Measurements from ENCODE around the gene GASK1A.

GASK1A gene

DNA sequence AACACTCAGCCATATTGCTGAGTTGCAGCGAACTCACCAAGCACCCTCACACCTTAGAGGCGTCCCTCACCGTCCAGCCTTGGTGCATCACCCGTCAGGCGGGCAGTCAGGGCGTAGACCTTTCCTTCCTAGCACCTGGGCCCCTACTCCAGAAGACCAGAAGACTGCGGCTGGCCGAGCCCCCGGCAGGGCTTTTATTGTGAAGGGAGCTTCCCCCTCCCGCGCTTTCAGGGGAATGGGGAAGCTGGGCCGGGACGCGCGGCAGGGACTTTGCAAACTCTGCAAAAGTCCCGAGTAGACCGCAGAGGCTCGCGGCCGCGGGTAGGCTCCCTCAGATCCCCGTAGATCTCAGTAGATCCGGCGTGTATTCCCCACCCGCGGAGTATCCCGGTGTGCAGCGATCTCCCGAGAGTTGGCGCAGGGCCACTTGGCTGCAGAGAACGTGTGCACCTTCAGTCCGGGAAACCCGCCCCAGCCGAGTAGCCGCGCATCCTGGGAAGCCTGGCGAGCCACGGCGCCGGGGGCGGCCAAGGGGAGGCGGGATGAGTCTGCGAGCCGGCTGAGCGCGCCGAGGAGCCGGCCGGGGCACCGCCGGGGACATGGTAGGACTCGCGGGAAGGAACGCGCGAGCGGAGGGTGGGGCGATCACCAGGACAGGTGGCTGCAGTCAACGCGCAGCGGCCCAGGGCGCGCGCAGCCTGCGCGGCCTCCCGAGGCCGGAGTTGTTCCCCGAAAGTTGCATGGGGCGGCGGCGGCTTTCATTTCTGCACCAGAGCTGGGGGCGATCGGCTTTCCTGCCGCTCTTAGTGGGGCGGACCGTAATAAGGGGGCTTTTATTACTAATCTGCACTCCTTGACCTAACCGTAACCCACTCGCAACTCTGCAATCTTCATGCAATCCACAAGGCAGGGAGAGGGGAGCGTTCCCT is at the start of gene GASK1A:
TSS of gene GASK1A (plus strand) at position 268 of the 929 bp plus-strand sequence. CDS start at position 600, 332 bp downstream.
- H3K9ac ChIP-seq (ENCODE audit: low read length) = peak within 1 kb of the TSS; percentile 72
- H3K36me3 ChIP-seq (ENCODE audit: control insufficient read depth, insufficient read depth, low read length, severe bottlenecking) = no peaks in the 10 kb centered on the region
- H3K4me3 ChIP-seq (ENCODE audit: low read length) = peak within 1 kb of the TSS; percentile 83
- DNase-seq (ENCODE audit: low read depth) = peak; percentile 39
- peaks cover 20% of the 10 kb centered on the region for H3K4me1 ChIP-seq (ENCODE audit: control insufficient read depth, insufficient read depth, low read length)
- H3K9me3 ChIP-seq (ENCODE audit: control insufficient read depth, low read length) = peaks cover 10% of the 10 kb centered on the region
- H3K27me3 ChIP-seq (replicated peaks; ENCODE audit: control insufficient read depth, insufficient read depth, low read length) = peaks cover 12% of the 10 kb centered on the region

DNA sequence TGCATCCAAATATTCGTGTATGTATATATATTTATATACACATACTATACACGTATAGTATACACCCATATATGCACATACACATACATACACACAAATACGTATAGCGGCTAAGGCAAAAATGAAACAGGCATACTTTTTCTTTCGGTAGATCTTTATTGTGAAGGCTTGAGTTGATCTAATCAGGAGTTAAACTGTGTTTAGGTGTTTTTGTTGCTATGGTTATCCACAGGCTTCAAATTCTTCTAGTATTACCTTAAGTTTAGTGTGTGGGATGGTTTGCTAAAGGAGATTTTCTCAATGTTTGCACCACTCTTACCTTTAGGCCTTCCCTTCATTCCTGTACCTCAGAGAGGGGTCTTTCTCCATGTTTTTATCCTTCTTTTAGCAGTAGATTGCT is 45.0 kb upstream of the GASK1A start:
- no peaks in the 10 kb centered on the region for H3K4me1 ChIP-seq (ENCODE audit: control insufficient read depth, insufficient read depth, low read length)
- no peak for DNase-seq (ENCODE audit: low read depth)
- H3K36me3 ChIP-seq (ENCODE audit: control insufficient read depth, insufficient read depth, low read length, severe bottlenecking) = no peaks in the 10 kb centered on the region
- H3K27me3 ChIP-seq (replicated peaks; ENCODE audit: control insufficient read depth, insufficient read depth, low read length) = no peaks in the 10 kb centered on the region
- H3K9ac ChIP-seq (ENCODE audit: low read length) = no peak overlapping the region
- no peaks in the 10 kb centered on the region for H3K9me3 ChIP-seq (ENCODE audit: control insufficient read depth, low read length)
- no peak overlapping the region for H3K4me3 ChIP-seq (ENCODE audit: low read length)

DNA sequence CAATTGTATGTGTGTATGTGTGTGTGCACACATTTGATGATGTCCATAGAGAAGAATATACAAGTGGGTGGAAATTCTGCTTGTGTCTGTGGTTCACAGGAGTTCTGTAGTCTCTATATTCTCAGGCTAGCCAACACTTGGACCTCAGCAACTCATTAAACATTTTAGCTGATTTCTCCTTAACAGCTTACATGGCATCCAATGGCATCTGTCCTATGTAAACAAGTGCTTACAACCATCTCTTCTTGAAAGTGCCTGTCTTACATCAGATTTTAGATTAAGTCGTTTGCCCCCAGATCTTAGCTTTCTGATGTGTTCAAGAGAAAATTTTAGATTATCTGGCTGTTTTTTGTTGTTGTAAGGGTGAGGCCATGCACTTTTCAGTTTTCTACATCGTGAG is 44.2 kb upstream of the GASK1A start:
- Histone ChIP-seq H3K9me3 (ENCODE audit: control insufficient read depth, low read length) (no peaks in the 10 kb centered on the region), H3K27me3 (replicated peaks; ENCODE audit: control insufficient read depth, insufficient read depth, low read length) (no peaks in the 10 kb centered on the region), H3K36me3 (ENCODE audit: control insufficient read depth, insufficient read depth, low read length, severe bottlenecking) (no peaks in the 10 kb centered on the region), H3K4me1 (ENCODE audit: control insufficient read depth, insufficient read depth, low read length) (no peaks in the 10 kb centered on the region), H3K4me3 (ENCODE audit: low read length) (no peak overlapping the region), H3K9ac (ENCODE audit: low read length) (no peak overlapping the region)
- no peak for DNase-seq (ENCODE audit: low read depth)

DNA sequence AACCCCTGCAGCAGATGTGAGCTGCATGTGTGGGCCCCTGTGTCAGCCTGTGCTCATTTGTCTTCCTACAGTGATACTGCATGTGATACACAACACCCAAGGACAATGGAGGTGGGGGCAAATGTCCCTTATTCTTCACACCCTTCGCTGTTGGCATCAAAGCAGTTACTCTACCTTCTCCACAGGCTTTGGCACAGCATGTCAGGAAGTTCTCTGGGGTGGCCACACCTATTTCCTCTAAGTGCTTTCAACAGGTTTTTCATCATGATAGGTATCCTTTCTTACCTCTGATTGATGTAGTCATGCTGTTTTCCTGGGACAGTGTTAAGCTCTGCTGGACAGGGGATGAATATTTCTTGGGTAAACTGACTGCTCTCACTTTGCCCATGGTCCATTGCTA is 43.6 kb upstream of the GASK1A start:
- Histone ChIP-seq H3K4me3 (ENCODE audit: low read length) (peak overlapping the region; percentile 80), H3K36me3 (ENCODE audit: control insufficient read depth, insufficient read depth, low read length, severe bottlenecking) (no peaks in the 10 kb centered on the region), H3K4me1 (ENCODE audit: control insufficient read depth, insufficient read depth, low read length) (no peaks in the 10 kb centered on the region), H3K9me3 (ENCODE audit: control insufficient read depth, low read length) (no peaks in the 10 kb centered on the region), H3K27me3 (replicated peaks; ENCODE audit: control insufficient read depth, insufficient read depth, low read length) (no peaks in the 10 kb centered on the region), H3K9ac (ENCODE audit: low read length) (no peak overlapping the region)
- DNase-seq (ENCODE audit: low read depth) = no peak

DNA sequence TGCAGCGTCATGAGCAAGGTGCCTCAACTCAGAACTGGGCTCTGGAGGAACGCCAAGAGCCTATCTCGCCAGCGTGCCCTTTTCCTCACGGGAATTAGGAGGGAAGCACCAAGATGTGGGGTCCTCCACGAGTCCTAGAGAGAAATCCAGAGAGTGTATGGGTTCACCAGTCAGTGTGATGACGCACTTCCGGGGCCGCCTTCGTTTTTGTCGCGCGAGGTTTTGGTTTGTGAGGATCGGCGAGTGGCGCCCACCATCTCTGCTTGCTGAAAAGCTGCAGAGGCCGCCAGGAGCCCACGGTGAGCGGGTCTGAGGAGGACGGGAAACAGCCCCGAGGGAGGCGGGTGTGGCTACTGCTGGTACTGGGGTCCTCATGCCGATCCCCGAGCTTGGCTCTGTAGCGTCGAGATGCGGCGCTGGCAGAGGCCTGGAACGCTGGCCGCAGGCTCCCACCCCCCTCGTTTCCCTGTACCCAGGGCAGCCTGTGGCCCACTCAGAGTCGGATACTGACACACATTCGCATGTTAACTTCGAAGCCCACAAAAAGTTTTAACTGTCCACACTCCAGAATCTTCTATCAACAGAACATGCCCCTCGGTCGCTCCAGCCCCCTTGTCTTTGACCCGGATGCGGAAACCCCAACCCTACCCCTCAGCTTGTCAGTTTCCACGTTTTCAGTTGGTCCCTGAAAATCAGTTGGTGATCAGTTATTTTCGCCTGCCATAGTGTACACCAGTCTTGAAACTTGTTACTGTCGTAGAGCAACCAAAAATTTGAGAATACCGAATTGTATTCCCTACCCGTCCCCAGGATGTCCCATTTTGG is 42.7 kb upstream of the GASK1A start:
- Histone ChIP-seq H3K27me3 (replicated peaks; ENCODE audit: control insufficient read depth, insufficient read depth, low read length) (no peaks in the 10 kb centered on the region), H3K9ac (ENCODE audit: low read length) (peak overlapping the region; percentile 57), H3K36me3 (ENCODE audit: control insufficient read depth, insufficient read depth, low read length, severe bottlenecking) (peaks cover 6% of the 10 kb centered on the region), H3K9me3 (ENCODE audit: control insufficient read depth, low read length) (no peaks in the 10 kb centered on the region), H3K4me3 (ENCODE audit: low read length) (peak overlapping the region; percentile 80), H3K4me1 (ENCODE audit: control insufficient read depth, insufficient read depth, low read length) (no peaks in the 10 kb centered on the region)
- DNase-seq (ENCODE audit: low read depth) = no peak

DNA sequence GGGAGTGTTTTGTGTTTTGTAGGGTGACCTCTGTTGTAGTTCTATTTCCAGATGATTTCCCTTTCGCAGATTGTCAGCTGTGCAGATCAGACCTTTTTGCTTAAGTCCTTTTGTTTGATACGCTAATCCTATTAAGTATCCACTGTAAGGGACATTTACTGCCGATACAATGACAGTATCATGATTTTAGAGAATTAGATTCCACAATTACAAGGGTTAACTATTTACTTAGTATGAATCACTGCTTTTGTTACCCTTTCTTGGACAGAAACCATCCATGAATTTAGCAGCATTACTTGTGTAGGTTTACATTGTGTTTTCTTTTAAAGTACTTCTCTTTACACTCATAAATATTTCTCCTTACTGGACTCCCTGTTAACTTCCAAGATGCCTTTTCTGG is 41.8 kb upstream of the GASK1A start:
- H3K4me3 ChIP-seq (ENCODE audit: low read length) = no peak overlapping the region
- H3K9ac ChIP-seq (ENCODE audit: low read length) = no peak overlapping the region
- DNase-seq (ENCODE audit: low read depth) = no peak
- H3K36me3 ChIP-seq (ENCODE audit: control insufficient read depth, insufficient read depth, low read length, severe bottlenecking) = peaks cover 9% of the 10 kb centered on the region
- no peaks in the 10 kb centered on the region for H3K4me1 ChIP-seq (ENCODE audit: control insufficient read depth, insufficient read depth, low read length)
- no peaks in the 10 kb centered on the region for H3K9me3 ChIP-seq (ENCODE audit: control insufficient read depth, low read length)
- no peaks in the 10 kb centered on the region for H3K27me3 ChIP-seq (replicated peaks; ENCODE audit: control insufficient read depth, insufficient read depth, low read length)

DNA sequence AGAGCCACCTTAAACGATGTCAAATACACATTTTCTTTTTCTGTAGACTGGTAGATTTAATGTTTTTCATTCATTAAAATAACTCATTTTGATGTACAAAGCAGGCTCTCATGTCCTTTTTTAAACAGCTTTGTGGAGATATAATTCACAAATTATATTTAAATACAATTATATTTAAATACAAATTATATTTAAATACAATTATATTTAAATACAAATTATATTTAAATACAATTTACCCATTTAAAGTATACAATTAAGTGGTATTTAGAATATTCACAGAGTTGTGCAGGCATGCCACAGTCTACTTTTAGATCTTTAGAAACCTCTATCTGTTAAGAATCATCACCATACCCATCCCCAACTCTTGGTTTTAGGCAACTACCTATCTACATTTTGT is 36.4 kb upstream of the GASK1A start:
- no peak for DNase-seq (ENCODE audit: low read depth)
- Histone ChIP-seq H3K9me3 (ENCODE audit: control insufficient read depth, low read length) (no peaks in the 10 kb centered on the region), H3K9ac (ENCODE audit: low read length) (no peak overlapping the region), H3K4me1 (ENCODE audit: control insufficient read depth, insufficient read depth, low read length) (no peaks in the 10 kb centered on the region), H3K36me3 (ENCODE audit: control insufficient read depth, insufficient read depth, low read length, severe bottlenecking) (peaks cover 13% of the 10 kb centered on the region), H3K4me3 (ENCODE audit: low read length) (no peak overlapping the region), H3K27me3 (replicated peaks; ENCODE audit: control insufficient read depth, insufficient read depth, low read length) (no peaks in the 10 kb centered on the region)

DNA sequence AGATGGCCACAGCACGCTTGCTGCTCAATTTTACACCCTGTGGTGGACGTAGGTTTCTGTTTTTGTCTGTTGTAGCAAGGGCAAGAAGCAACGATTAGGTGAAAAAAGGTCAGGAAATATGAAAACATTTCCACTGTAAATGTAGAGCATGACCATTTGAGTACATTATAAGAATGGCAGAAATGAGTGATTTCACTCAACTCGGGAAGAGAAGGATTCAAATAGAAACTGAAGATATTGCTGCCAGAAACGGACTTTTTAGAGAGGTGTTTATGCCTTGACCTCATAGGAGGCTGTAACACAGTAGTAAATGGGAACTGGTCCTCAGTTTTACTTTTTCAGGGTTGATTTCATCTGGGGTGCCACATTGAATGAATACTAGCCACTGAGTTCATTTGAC is 33.1 kb upstream of the GASK1A start:
- Histone ChIP-seq H3K27me3 (replicated peaks; ENCODE audit: control insufficient read depth, insufficient read depth, low read length) (no peaks in the 10 kb centered on the region), H3K4me3 (ENCODE audit: low read length) (no peak overlapping the region), H3K36me3 (ENCODE audit: control insufficient read depth, insufficient read depth, low read length, severe bottlenecking) (peaks cover 10% of the 10 kb centered on the region), H3K4me1 (ENCODE audit: control insufficient read depth, insufficient read depth, low read length) (no peaks in the 10 kb centered on the region), H3K9ac (ENCODE audit: low read length) (no peak overlapping the region), H3K9me3 (ENCODE audit: control insufficient read depth, low read length) (no peaks in the 10 kb centered on the region)
- DNase-seq (ENCODE audit: low read depth) = no peak

DNA sequence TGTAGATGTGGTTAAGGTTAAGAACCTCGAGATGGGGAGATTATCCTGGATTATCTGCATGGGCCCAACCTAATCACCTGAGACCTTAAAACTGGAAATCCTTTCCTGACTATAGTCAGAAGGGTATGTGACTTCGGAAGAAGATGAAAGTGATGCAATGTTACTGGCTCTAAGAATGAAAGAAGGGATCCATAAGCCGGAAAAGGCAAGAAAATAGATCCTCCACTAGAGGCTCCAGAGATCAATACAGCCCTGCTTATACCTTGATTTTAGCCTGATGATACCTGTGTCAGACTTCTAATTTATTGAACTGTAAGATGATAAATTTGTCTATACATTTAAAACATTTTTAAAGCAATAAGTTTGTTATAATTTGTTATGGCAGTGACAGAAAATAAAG is 21.5 kb upstream of the GASK1A start:
- Histone ChIP-seq H3K27me3 (replicated peaks; ENCODE audit: control insufficient read depth, insufficient read depth, low read length) (no peaks in the 10 kb centered on the region), H3K36me3 (ENCODE audit: control insufficient read depth, insufficient read depth, low read length, severe bottlenecking) (no peaks in the 10 kb centered on the region), H3K4me1 (ENCODE audit: control insufficient read depth, insufficient read depth, low read length) (no peaks in the 10 kb centered on the region), H3K9ac (ENCODE audit: low read length) (no peak overlapping the region), H3K9me3 (ENCODE audit: control insufficient read depth, low read length) (no peaks in the 10 kb centered on the region), H3K4me3 (ENCODE audit: low read length) (no peak overlapping the region)
- DNase-seq (ENCODE audit: low read depth) = no peak

DNA sequence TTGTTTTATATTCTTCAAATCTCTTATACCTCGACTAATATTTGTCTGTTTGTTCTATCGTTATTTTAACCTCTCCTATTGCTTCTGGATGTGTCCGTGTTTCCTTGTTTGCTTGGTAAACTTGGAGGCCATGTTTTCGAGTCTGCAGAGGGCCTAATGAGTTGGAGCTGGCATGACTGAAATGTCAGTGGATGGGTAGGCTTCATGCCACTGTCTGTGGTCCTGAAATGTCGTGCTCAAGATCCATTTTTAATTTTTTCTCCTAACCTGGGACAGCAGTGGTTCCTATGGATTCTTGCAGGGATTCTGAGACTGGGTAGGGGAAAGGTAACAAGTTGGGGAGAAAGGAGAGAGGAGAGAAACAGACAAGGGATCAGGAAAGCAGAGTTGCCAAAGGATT is 18.8 kb upstream of the GASK1A start:
- no peaks in the 10 kb centered on the region for H3K36me3 ChIP-seq (ENCODE audit: control insufficient read depth, insufficient read depth, low read length, severe bottlenecking)
- no peaks in the 10 kb centered on the region for H3K4me1 ChIP-seq (ENCODE audit: control insufficient read depth, insufficient read depth, low read length)
- DNase-seq (ENCODE audit: low read depth) = peak; percentile 17
- H3K4me3 ChIP-seq (ENCODE audit: low read length) = no peak overlapping the region
- no peaks in the 10 kb centered on the region for H3K9me3 ChIP-seq (ENCODE audit: control insufficient read depth, low read length)
- H3K27me3 ChIP-seq (replicated peaks; ENCODE audit: control insufficient read depth, insufficient read depth, low read length) = no peaks in the 10 kb centered on the region
- H3K9ac ChIP-seq (ENCODE audit: low read length) = no peak overlapping the region

DNA sequence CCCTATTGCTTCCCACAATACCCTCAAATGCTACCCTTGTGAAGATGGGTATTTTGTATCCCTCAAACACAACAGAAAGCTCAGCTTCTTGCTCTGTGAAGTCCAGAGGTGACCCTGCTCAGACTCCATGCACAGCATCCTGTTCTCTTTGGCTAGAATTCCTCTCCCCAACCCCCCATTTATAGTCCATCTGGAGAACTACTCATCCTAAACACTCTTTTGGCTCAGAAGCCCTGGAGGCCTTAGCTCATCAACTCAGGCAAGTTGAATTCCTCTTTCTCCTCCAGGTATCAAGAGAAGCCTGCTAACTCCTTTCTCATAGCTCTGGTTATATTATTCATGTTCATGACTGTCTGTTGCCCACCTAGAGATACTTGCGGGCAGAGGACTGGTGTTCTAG is 18.3 kb upstream of the GASK1A start:
- H3K27me3 ChIP-seq (replicated peaks; ENCODE audit: control insufficient read depth, insufficient read depth, low read length) = no peaks in the 10 kb centered on the region
- no peaks in the 10 kb centered on the region for H3K4me1 ChIP-seq (ENCODE audit: control insufficient read depth, insufficient read depth, low read length)
- no peaks in the 10 kb centered on the region for H3K9me3 ChIP-seq (ENCODE audit: control insufficient read depth, low read length)
- no peak overlapping the region for H3K9ac ChIP-seq (ENCODE audit: low read length)
- no peaks in the 10 kb centered on the region for H3K36me3 ChIP-seq (ENCODE audit: control insufficient read depth, insufficient read depth, low read length, severe bottlenecking)
- H3K4me3 ChIP-seq (ENCODE audit: low read length) = no peak overlapping the region
- no peak for DNase-seq (ENCODE audit: low read depth)
